ENCODE data around the gene SORCS3.
"Not testable (repeated sequence)": the region's sequence is repeated elsewhere in the genome, so short reads cannot be mapped to it uniquely, and the experiment has no call there.

SORCS3 gene

DNA sequence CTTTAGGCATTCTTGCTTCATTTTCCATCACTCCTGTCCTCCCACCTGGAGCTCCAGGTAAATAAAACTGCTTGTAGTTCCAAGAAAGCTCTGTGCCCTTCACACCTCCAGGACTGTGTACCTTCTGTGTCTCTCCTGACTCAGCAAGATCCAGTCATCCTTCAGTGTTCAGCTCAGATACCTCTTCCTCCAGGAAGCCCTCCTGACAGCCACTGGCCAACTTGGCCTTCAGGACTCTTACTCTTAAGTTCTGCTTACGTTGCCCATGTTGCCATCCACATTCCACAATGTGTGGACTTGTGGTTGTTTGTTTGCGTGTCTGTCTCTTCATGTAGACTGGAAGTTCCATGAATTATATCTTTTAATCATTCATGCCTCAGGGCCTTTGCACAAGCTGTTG lies 48.0 kb downstream of the SORCS3 start:
- TF ChIP-seq CTCF (conservative IDR thresholded peaks at IDR 0.05; ENCODE audit: low read depth, low read length), result no peak
- no peak overlapping the region for H3K4me3 ChIP-seq (ENCODE audit: low read length)
- DNase-seq (ENCODE audit: low read depth), result no peak

DNA sequence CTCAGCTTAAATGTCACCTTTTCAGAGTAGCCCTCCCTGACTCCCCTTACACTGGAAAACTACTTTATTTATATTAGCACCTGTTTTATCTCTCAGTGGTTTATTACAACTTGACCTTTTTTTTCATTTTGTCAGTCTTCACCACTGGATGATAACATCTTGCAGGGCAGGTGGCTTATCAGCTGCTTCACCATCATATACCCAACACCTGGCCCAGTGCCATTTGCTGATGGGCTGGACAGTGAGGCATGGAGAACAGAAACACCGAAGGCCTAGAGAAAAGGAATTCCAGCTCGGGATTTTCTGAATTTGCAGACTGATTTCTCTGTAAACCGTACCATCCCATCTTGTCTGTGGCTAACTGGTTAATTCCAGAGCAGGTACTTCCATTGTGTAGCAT lies 48.5 kb downstream of the SORCS3 start:
- no peak for DNase-seq (ENCODE audit: low read depth)
- TF ChIP-seq CTCF (conservative IDR thresholded peaks at IDR 0.05; ENCODE audit: low read depth, low read length), result no peak
- H3K4me3 ChIP-seq (ENCODE audit: low read length), result no peak overlapping the region

GRCh38 chr10:104690101-104690500 lies 49.0 kb downstream of the SORCS3 start:
- DNase-seq (ENCODE audit: low read depth), result no peak
- TF ChIP-seq CTCF (conservative IDR thresholded peaks at IDR 0.05; ENCODE audit: low read depth, low read length), result no peak
- H3K4me3 ChIP-seq (ENCODE audit: low read length), result no peak overlapping the region

DNA sequence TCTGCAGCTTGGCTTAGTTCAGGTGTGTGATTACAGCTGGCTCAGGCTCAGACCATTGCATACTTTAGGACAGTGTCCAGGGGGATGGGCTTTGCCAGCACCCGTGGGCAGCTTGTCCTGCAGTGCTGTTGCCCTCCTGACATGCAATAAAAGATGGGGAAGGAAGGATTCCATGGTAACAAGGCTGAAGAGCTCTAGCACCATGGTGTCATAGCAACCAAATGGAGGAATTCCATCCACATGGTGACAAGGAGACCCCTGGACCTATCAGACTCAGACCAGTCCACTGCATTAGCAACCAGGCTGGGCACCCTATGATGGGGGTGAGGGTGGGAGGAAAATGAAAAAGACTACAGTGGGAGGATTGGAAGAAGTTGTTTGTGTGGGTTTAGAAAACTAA lies 49.9 kb downstream of the SORCS3 start:
- no peak for DNase-seq (ENCODE audit: low read depth)
- no peak for TF ChIP-seq CTCF (conservative IDR thresholded peaks at IDR 0.05; ENCODE audit: low read depth, low read length)
- no peak overlapping the region for H3K4me3 ChIP-seq (ENCODE audit: low read length)

DNA sequence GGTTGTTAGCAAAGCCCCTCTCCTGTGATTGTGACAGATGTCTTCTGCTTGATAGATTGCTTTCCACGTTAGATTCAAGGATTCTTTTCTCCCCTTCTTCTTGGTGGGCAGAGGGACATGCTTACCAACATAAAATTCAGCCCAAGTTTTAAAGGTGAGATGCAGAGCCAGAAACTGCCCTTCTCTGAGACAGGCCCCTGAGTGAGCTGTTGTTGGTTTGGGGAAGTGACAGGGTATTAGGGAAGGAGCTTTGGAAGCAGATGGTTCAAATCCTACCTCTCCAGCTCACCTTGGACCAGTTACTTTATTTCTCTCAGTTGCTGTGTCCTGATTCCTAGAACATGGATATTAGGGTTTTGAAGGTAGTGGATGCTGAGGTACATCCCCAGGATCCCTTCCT lies 53.0 kb downstream of the SORCS3 start:
- no peak overlapping the region for H3K4me3 ChIP-seq (ENCODE audit: low read length)
- DNase-seq (ENCODE audit: low read depth), result no peak
- TF ChIP-seq CTCF (conservative IDR thresholded peaks at IDR 0.05; ENCODE audit: low read depth, low read length), result no peak

DNA sequence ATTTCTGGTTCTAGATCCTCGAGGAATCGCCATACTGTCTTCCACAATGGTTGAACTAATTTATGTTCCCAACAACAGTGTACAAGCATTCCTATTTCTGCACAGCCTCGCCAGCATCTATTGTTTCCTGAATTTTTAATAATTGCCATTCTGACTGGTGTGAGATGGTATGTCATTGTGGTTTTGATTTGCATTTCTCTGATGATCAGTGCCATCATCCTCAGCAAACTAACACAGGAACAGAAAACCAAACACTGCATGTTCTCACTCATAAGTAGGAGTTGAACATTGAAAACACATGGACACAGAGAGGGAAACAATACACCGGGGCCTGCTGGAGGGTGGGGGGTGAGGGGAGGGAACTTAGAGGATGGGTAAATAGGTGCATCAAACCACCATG lies 62.2 kb downstream of the SORCS3 start:
- not testable (repeated sequence) for DNase-seq (ENCODE audit: low read depth); H3K4me3 ChIP-seq (ENCODE audit: low read length)

DNA sequence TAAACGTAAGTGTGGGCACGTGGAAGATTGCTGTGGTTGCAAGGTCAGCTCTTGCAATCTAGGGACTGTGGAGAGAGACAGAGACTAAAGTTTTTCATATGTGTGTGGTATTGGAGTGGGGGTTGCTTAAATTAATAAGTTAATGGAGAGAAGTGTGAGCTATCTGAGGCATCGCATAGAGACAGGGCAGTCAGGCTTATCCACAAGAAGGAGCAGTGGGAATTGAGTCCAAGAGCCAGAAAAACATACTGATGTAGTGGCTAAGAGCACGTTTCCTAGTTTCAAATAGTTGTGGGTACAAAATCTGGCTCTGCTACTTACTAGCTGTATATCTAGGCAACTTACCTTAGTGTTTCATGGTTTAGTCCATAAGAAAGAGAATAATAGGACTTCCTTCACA lies 65.8 kb downstream of the SORCS3 start:
- DNase-seq (ENCODE audit: low read depth), result no peak
- no peak for TF ChIP-seq CTCF (conservative IDR thresholded peaks at IDR 0.05; ENCODE audit: low read depth, low read length)
- no peak overlapping the region for H3K4me3 ChIP-seq (ENCODE audit: low read length)

Data from retinal pigment epithelial cell (primary cell).